Esophagus muscularis mucosa (tissue), 4 donors: Measurements from ENCODE around the gene DARS1. TPM values are rescaled to one million over a fixed set of nuclear protein-coding genes. Genes with fewer than 3 reads are reported as not detected.

ENCODE experiments used
- DNase-seq: peaks from one replicate; pipeline ENCODE4 v3.0.0-alpha.2; 2017; ENCODE audit errors: extremely low spot score
- H3K27ac ChIP-seq, 4 donors: fragments of 200-600 bp; sonication (generic); replicated peaks in 1 of 4; 1 replicate in 3 of 4; 2 replicates in 1 of 4; pipeline ENCODE4 v1.5.1; 2016 to 2019; ENCODE audit warnings: mild to moderate bottlenecking in 1 of 4
- H3K27me3 ChIP-seq, 4 donors: fragments of 200-600 bp; sonication (generic); one replicate each; pipeline versions ENCODE4 v1.5.1 to v1.6.0; 2016 to 2019
- H3K36me3 ChIP-seq, 4 donors: fragments of 200-600 bp; sonication (generic); one replicate each; pipeline ENCODE4 v1.5.1; 2016 to 2019
- H3K4me1 ChIP-seq, 4 donors: fragments of 200-600 bp; sonication (generic); one replicate each; pipeline ENCODE4 v1.5.1; 2016 to 2019
- H3K4me3 ChIP-seq, 4 donors: fragments of 200-600 bp; sonication (generic); 1 replicate in 2 of 4; 2 replicates in 2 of 4; pipeline ENCODE4 v1.5.1; 2016 to 2019; ENCODE audit warnings: mild to moderate bottlenecking in 4 of 4, moderate library complexity in 1 of 4
- H3K9me3 ChIP-seq, 4 donors: fragments of 200-600 bp; sonication (generic); 1 replicate in 3 of 4; 2 replicates in 1 of 4; pipeline ENCODE4 v1.5.1; 2016 to 2019
- EP300 ChIP-seq: sonication (generic); formaldehyde crosslinking; IDR thresholded peaks from one replicate; pipeline ENCODE4 v1.6.1; 2017; ENCODE audit warnings: antibody characterized with exemption
- POLR2A ChIP-seq: fragments of 450-650 bp; IDR thresholded peaks from one replicate; pipeline ENCODE4 v1.6.1; 2017; ENCODE audit warnings: antibody characterized with exemption, moderate library complexity, mild to moderate bottlenecking, low read depth
- POLR2AphosphoS5 ChIP-seq, 2 donors: sonication (generic); formaldehyde crosslinking; IDR thresholded peaks; one replicate each; pipeline ENCODE4 v1.6.1; 2017; ENCODE audit warnings: antibody characterized with exemption in 2 of 2
- WGBS: methylation state at CpG from one replicate; pipeline ENCODE4 v1.1.5; 2018; 5-methylcytosine and 5-hydroxymethylcytosine counted together
- intact Hi-C: fragments of 100-400 bp; cut with DNase I; formaldehyde crosslinking; loops from one replicate; pipeline ENCODE4 v1.15.1; 2023
- total RNA-seq, 4 donors: library from RNA; depleted of rRNA; stranded (reverse); fragments of >200 nt; gene quantifications; one replicate each; pipeline versions ENCODE4 v1.1.0 to v1.2.1, GENCODE V29; 2016
- TF ChIP-seq, protein P1 (sequence below), 3 experiments: fragments of 200-600 bp in 2 of 3; fragments of 450-650 bp in 1 of 3; sonication (generic) in 2 of 3; IDR thresholded peaks; one replicate each; pipeline ENCODE4 v1.5.1; 2017 to 2019; ENCODE audit warnings: antibody characterized with exemption in 3 of 3, mild to moderate bottlenecking in 2 of 3, moderate library complexity in 1 of 3

Gene DARS1
- total RNA-seq, 4 donors from 2014 or later = 98.8 to 129 (median 121) TPM

DNA sequence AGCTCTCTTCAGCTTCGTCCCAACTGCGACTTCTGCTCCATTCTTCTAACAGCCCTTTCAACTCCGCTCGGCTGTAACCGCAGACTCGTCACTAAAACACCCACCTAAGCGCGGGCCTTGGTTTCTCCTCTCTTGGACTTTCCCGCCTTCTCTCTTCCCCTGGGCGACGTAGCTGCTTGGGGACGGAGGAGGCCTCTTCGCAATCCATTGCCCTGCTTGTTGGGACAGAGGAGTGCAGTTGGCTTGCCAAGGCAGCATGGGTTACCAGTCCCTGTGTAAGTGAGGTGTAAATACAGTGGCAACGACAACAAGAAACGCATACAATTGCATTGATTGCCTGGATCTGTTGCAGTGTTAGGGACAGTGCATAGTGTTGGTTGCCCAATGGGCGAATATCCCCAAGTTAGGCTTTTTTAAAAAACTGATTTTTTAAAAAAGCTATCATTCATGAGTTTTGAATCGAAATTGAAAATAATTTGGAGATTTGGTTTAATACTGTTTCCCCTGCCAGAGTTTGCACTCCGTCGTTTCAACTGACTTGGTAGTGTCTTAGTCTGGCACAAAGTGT is 484 bp upstream of the DARS1 start:
- intact Hi-C loops = loop anchor here (10.0 kb wide), 1 partner anchor 241 kb away; the partner anchor contains the start of gene UBXN4
- TF ChIP-seq POLR2A (no peak), POLR2AphosphoS5 (IDR thresholded peaks at IDR 0.05) (no peak), EP300 (no peak)
- TF ChIP-seq, protein P1, sequence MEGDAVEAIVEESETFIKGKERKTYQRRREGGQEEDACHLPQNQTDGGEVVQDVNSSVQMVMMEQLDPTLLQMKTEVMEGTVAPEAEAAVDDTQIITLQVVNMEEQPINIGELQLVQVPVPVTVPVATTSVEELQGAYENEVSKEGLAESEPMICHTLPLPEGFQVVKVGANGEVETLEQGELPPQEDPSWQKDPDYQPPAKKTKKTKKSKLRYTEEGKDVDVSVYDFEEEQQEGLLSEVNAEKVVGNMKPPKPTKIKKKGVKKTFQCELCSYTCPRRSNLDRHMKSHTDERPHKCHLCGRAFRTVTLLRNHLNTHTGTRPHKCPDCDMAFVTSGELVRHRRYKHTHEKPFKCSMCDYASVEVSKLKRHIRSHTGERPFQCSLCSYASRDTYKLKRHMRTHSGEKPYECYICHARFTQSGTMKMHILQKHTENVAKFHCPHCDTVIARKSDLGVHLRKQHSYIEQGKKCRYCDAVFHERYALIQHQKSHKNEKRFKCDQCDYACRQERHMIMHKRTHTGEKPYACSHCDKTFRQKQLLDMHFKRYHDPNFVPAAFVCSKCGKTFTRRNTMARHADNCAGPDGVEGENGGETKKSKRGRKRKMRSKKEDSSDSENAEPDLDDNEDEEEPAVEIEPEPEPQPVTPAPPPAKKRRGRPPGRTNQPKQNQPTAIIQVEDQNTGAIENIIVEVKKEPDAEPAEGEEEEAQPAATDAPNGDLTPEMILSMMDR (IDR thresholded peaks at IDR 0.05) = no peak
- Histone ChIP-seq H3K27ac (peak overlapping the region; percentile 94 to 98 (median 95)), H3K4me3 (peak overlapping the region; percentile 80 to 91 (median 90)), H3K4me1 (peaks cover 9 to 46% (median 40%) of the 10 kb centered on the region in 4 donors), H3K9me3 (no peaks in the 10 kb centered on the region), H3K36me3 (peaks cover 0 to 18% (median 7%) of the 10 kb centered on the region in 4 donors), H3K27me3 (no peaks in the 10 kb centered on the region)
- WGBS = 26% methylated on average over 19 of the region's 19 CpGs
- DNase-seq = no peak

GRCh38 chr2:135984199-135985017 is 1.0 kb downstream of the DARS1 start:
- peak; percentile 14 for DNase-seq
- 11% methylated on average over 6 of the region's 6 CpGs for WGBS
- Histone ChIP-seq H3K4me3 (peak overlapping the region; percentile 80 to 91 (median 90)), H3K27me3 (no peaks in the 10 kb centered on the region), H3K4me1 (peaks cover 13 to 61% (median 55%) of the 10 kb centered on the region in 4 donors), H3K9me3 (no peaks in the 10 kb centered on the region), H3K36me3 (peaks cover 0 to 33% (median 7%) of the 10 kb centered on the region in 4 donors), H3K27ac (peak overlapping the region; percentile 94 to 98 (median 95))
- TF ChIP-seq POLR2A (no peak), EP300 (no peak), POLR2AphosphoS5 (IDR thresholded peaks at IDR 0.05) (no peak)
- TF ChIP-seq, protein P1 (IDR thresholded peaks at IDR 0.05) = no peak
- intact Hi-C loops = loop anchor here (10.0 kb wide), 1 partner anchor 240 kb away; the partner anchor contains the start of gene UBXN4

DNA sequence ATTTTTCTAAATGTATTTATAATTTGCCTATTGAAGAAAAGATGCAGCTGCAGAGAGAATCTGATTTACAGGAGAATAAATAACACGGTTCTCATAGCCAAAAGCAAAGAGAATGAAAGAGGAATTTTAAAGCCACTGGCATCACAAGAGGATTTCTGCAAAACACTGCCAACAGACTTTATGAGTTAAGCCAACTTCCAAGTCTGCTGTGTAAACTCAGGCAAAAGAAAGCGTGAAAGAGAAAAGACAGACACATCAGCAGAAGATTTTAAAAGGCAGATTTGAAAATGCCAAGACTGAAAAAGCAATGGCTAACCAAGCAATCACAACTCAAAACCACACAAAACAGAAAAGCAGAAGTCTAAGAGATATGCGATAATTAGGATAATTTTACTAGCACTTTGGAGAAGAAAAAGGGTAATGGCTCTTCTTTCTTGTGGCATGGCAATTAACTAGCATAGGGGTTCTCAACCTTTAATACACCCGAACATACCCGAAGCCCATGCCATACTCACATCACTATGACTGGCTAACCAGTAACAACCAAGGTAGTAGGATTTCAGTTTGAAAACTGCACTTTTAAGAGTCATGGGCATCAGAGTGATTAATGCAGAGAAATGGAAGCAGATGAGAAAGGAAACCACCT is 4.9 kb downstream of the DARS1 start:
- DNase-seq = no peak
- H3K27ac ChIP-seq = peak overlapping the region; percentile 56 to 98 (median 60)
- WGBS = 49% methylated on average over 5 of the region's 5 CpGs
- no peaks in the 10 kb centered on the region for H3K9me3 ChIP-seq
- intact Hi-C loops = loop anchor here (10.0 kb wide), 1 partner anchor 236 kb away; the partner anchor contains the start of gene UBXN4
- H3K36me3 ChIP-seq = peaks cover 0 to 59% (median 24%) of the 10 kb centered on the region in 4 donors
- H3K4me3 ChIP-seq = no peak overlapping the region
- TF ChIP-seq POLR2AphosphoS5 (IDR thresholded peaks at IDR 0.05) (peak in 1 of 2 donors; percentile 36), POLR2A (no peak)
- TF ChIP-seq, protein P1 (IDR thresholded peaks at IDR 0.05) = no peak
- H3K4me1 ChIP-seq = peaks cover 13 to 62% (median 59%) of the 10 kb centered on the region in 4 donors
- H3K27me3 ChIP-seq = no peaks in the 10 kb centered on the region

DNA sequence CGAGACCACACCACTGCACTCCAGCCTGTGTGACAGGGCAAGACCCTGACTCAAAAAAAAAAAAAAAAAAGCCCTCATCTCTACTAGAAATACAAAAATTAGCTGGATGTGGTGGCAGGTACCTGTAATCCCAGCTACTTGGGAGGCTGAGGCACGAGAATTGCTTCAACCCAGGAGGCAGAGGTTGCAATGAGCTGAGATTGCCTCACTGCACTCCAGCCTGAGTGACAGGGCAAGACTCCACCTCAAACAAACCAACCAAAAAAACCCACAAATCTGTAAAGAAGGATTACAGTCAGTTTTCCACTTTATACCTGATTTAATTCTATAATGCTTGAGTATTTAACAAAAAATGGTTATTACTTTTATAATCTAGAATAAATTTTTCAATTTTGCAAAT is 9.7 kb downstream of the DARS1 start:
- Histone ChIP-seq H3K27me3 (no peaks in the 10 kb centered on the region), H3K27ac (peak overlapping the region in 1 of 4 donors; percentile 60), H3K9me3 (peaks cover 0 to 10% (median 0%) of the 10 kb centered on the region in 4 donors), H3K4me3 (no peak overlapping the region), H3K4me1 (peaks cover 3 to 38% (median 36%) of the 10 kb centered on the region in 4 donors), H3K36me3 (peaks cover 0 to 46% (median 22%) of the 10 kb centered on the region in 4 donors)
- 93% methylated on average over 2 of the region's 2 CpGs for WGBS
- TF ChIP-seq POLR2A (no peak), POLR2AphosphoS5 (IDR thresholded peaks at IDR 0.05) (no peak), EP300 (no peak)
- TF ChIP-seq, protein P1 (IDR thresholded peaks at IDR 0.05) = no peak
- no peak for DNase-seq
- intact Hi-C loops = no loop called here
